A673 (cell line): Measurements from ENCODE around the gene FBXO31. TPM values are rescaled to one million over a fixed set of nuclear protein-coding genes. Genes with fewer than 3 reads are reported as not detected.

ENCODE experiments used
- BruUV-seq: library from RNA; stranded (reverse); fragments of 400-500 nt; replicated peaks from 2 replicates; lab custom pipeline; 2021; lab: Mats Ljungman, UMichigan
- CTCF ChIA-PET: fragments of 300-600 bp; sonication (Branson Sonifier 250); formaldehyde crosslinking; loops from one replicate; lab custom pipeline; 2022; ENCODE audit warnings: antibody characterized with exemption; lab: Charles Lee
- POLR2A ChIA-PET: fragments of 300-600 bp; sonication (Branson Sonifier 250); formaldehyde crosslinking; loops from one replicate; lab custom pipeline; 2022; ENCODE audit warnings: antibody characterized with exemption; ENCODE audit not compliant: low non-redundant PET; lab: Charles Lee
- DNase-seq: peaks from one replicate; pipeline ENCODE4 v3.0.0-alpha.2; 2015; ENCODE audit warnings: low spot score
- H3K27ac ChIP-seq: fragments of 200-600 bp; sonication (generic); 2 replicates; pipeline ENCODE4 v1.5.1; 2016; ENCODE audit warnings: mixed run types, low read depth, mild to moderate bottlenecking, mixed read lengths, antibody characterized with exemption, low read length; ENCODE audit not compliant: poor library complexity, severe bottlenecking
- H3K27me3 ChIP-seq: fragments of 200-600 bp; sonication (generic); replicated peaks from 2 replicates; pipeline ENCODE4 v1.6.1; 2017; ENCODE audit warnings: mixed run types, low read depth, mild to moderate bottlenecking, mixed read lengths, antibody characterized with exemption, low read length; ENCODE audit not compliant: insufficient read depth, poor library complexity
- H3K36me3 ChIP-seq: fragments of 200-600 bp; sonication (generic); 2 replicates; pipeline ENCODE4 v1.6.1; 2016; ENCODE audit warnings: mixed run types, mild to moderate bottlenecking, mixed read lengths, antibody characterized with exemption, low read length; ENCODE audit not compliant: insufficient read depth, poor library complexity, severe bottlenecking
- H3K4me1 ChIP-seq: fragments of 200-600 bp; sonication (generic); 2 replicates; pipeline ENCODE4 v1.6.1; 2017; ENCODE audit warnings: mixed run types, mild to moderate bottlenecking, mixed read lengths, antibody characterized with exemption, low read length; ENCODE audit not compliant: insufficient read depth, poor library complexity, severe bottlenecking
- H3K4me3 ChIP-seq: fragments of 200-600 bp; sonication (generic); 2 replicates; pipeline ENCODE4 v1.5.1; 2016; ENCODE audit warnings: low read depth, mixed run types, mild to moderate bottlenecking, mixed read lengths, low read length; ENCODE audit not compliant: poor library complexity, severe bottlenecking
- H3K9me3 ChIP-seq: fragments of 200-600 bp; sonication (generic); 2 replicates; pipeline ENCODE4 v1.6.1; 2016; ENCODE audit warnings: mixed run types, low read depth, mild to moderate bottlenecking, mixed read lengths, antibody characterized with exemption, low read length; ENCODE audit not compliant: poor library complexity, severe bottlenecking
- EZH2 ChIP-seq: fragments of 200-600 bp; sonication (generic); IDR thresholded peaks from 2 replicates; pipeline ENCODE4 v1.6.1; 2017; ENCODE audit warnings: borderline replicate concordance, low read depth, mild to moderate bottlenecking, mixed read lengths, antibody characterized with exemption, low read length; ENCODE audit not compliant: poor library complexity, severe bottlenecking
- intact Hi-C: fragments of 100-400 bp; cut with micrococcal nuclease; formaldehyde crosslinking; loops from one replicate; pipeline ENCODE4 v1.10.0; 2022; ENCODE audit not compliant: unreplicated experiment
- total RNA-seq: library from RNA; stranded (reverse); gene quantifications from 2 replicates; pipeline ENCODE4 v1.2.3, GENCODE V29; 2021
- TF ChIP-seq, protein P1 (sequence below): fragments of 300-800, 200-600 bp; sonication (generic); conservative IDR thresholded peaks from 2 replicates; pipeline ENCODE4 v1.5.1; 2017; ENCODE audit warnings: low read depth, mild to moderate bottlenecking, antibody characterized with exemption, low read length, moderate library complexity, mixed read lengths

FBXO31 gene
- total RNA-seq, 1 experiment from 2014 or later = 32.2 TPM

DNA sequence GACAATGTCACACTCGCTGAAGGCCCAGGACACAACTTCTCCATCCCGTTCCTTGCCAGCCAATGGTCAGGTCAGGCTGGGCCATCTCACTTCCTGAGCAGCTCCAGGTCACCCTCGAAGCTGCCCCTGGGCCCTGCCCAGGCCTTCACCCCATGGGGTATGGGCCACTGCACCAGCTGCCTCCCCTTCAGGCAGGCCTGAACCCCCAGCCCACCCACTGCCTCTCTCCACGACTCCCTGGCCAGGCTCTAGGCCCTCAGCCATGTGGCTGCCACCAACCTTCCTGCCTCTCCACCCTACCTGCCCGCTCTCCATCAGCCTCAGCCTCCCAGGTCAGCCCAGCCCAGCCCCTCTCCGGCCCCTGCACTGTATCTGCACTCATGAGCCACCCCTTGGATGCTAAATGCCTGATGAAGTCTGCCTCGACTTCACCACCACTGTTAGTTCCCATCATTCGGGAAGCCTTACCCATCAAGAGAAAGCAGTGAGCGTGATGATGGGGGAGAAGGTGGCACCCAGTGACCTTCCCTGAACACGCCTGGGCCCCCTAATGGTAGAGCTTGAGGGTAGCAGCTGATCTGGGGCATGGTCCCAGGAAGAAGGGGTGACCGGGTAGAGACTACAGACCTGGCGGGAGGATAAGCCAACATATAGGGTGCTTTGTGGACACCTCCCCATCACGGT lies 35.5 kb downstream of the FBXO31 start:
- Histone ChIP-seq H3K9me3 (no peaks in the 10 kb centered on the region), H3K4me1 (peaks cover 7% of the 10 kb centered on the region), H3K4me3 (no peak overlapping the region), H3K27me3 (no peaks in the 10 kb centered on the region), H3K36me3 (peaks cover 4% of the 10 kb centered on the region), H3K27ac (no peak overlapping the region)
- POLR2A ChIA-PET = no interaction called here
- intact Hi-C loops = no loop called here
- CTCF ChIA-PET = no interaction called here
- BruUV-seq = no TSS peak
- no peak for DNase-seq
- TF ChIP-seq EZH2 = no peak
- TF ChIP-seq, protein P1, sequence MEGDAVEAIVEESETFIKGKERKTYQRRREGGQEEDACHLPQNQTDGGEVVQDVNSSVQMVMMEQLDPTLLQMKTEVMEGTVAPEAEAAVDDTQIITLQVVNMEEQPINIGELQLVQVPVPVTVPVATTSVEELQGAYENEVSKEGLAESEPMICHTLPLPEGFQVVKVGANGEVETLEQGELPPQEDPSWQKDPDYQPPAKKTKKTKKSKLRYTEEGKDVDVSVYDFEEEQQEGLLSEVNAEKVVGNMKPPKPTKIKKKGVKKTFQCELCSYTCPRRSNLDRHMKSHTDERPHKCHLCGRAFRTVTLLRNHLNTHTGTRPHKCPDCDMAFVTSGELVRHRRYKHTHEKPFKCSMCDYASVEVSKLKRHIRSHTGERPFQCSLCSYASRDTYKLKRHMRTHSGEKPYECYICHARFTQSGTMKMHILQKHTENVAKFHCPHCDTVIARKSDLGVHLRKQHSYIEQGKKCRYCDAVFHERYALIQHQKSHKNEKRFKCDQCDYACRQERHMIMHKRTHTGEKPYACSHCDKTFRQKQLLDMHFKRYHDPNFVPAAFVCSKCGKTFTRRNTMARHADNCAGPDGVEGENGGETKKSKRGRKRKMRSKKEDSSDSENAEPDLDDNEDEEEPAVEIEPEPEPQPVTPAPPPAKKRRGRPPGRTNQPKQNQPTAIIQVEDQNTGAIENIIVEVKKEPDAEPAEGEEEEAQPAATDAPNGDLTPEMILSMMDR = no peak

- BruUV-seq = no TSS peak
- CTCF ChIA-PET = no interaction called here
Measured at GRCh38 chr16:87346517-87347060, 37.0 kb downstream of the FBXO31 start.

DNA sequence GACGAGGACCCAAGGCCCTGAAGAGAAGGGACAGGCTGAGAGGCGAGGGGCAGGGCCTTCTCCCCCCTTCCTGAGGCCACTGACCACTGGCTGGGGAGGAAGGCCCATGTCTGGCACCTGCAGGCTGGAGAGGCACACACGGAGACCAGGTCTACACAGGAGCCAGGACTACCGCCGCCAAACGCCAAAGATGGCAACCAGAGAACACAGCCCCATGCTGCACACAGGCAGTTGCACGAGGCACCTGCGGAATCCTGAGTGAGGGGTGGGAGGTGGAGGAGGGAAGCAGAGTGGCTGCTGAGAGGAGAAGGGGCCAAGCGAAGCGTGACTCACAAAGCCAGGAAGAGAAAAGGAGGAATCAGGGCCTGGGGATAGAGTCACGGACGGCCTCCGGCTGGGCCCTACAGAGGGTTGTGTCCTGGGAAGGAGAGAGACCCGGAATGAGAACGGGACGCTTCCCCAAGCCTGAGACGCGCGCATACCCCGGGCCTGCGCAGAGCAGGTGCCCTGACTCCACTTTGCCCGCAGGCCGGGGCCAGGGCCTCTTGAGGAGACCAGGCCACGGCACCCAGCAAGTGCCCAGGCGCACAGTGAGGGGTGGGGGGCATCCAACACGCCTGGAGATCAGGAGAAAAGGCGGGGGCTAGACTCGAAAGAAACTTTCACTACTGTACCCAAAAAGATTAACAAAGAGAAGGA lies 37.7 kb downstream of the FBXO31 start:
- H3K4me3 ChIP-seq = no peak overlapping the region
- no TSS peak for BruUV-seq
- H3K27ac ChIP-seq = peak overlapping the region; percentile 59
- peaks cover 4% of the 10 kb centered on the region for H3K36me3 ChIP-seq
- CTCF ChIA-PET = no interaction called here
- H3K4me1 ChIP-seq = peaks cover 7% of the 10 kb centered on the region
- POLR2A ChIA-PET = no interaction called here
- H3K27me3 ChIP-seq = no peaks in the 10 kb centered on the region
- TF ChIP-seq, protein P1 = no peak
- no peak for TF ChIP-seq EZH2
- DNase-seq = no peak
- intact Hi-C loops = no loop called here
- no peaks in the 10 kb centered on the region for H3K9me3 ChIP-seq

More at GRCh38 chr16:87346517-87347060, 37.0 kb downstream of the FBXO31 start:
- POLR2A ChIA-PET = no interaction called here
- TF ChIP-seq, protein P1 = no peak
- TF ChIP-seq EZH2 = no peak
- Histone ChIP-seq H3K9me3 (no peaks in the 10 kb centered on the region), H3K27me3 (no peaks in the 10 kb centered on the region), H3K4me3 (no peak overlapping the region), H3K27ac (no peak overlapping the region), H3K36me3 (peaks cover 4% of the 10 kb centered on the region), H3K4me1 (peaks cover 7% of the 10 kb centered on the region)
- DNase-seq = no peak
- intact Hi-C loops = no loop called here
